Esophagus squamous epithelium (tissue), 4 donors: ENCODE measurements around the gene RPN2.

ENCODE experiments used
- POLR2A ChIP-seq, 4 donors: fragments of 450-650 bp; IDR thresholded peaks; one replicate each; pipeline ENCODE4 v1.6.1; 2017; ENCODE audit warnings: antibody characterized with exemption in 4 of 4, mild to moderate bottlenecking in 4 of 4, moderate library complexity in 3 of 4
- TF ChIP-seq, protein P1 (sequence below), 6 experiments: fragments of 450-650 bp in 4 of 6; fragments of 200-600 bp in 2 of 6; sonication (generic) in 2 of 6; IDR thresholded peaks; one replicate each; pipeline ENCODE4 v1.5.1; 2016 to 2019; ENCODE audit warnings: antibody characterized with exemption in 6 of 6, mild to moderate bottlenecking in 4 of 6, moderate library complexity in 4 of 6

DNA sequence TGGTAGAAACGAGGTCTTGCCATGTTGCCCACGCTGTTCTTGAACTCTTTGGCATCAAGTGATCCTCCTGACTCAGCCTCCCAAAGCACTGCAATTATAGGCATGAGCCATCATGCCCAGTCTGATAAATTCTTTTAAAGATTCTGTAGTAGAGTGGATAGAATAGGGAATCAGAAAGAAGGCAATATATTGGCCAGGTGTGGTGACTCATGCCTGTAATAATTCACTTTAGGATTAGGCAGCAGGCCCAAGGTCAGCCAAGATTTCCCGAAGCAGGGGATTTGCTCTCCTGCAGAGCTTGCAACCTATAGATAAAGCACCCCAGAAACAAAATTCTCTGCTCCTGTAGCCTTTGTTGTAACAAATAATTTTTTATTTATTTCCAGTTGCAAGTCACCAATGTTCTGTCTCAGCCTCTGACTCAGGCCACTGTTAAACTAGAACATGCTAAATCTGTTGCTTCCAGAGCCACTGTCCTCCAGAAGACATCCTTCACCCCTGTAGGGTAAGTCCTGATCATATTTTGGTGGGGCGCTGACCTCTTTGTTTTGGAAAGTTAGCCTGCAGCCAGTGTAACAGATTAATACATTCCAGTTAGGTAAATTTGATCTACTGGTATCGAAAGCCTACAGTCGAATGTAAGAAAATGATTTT is 30.7 kb downstream of the RPN2 start:
- TF ChIP-seq, protein P1, sequence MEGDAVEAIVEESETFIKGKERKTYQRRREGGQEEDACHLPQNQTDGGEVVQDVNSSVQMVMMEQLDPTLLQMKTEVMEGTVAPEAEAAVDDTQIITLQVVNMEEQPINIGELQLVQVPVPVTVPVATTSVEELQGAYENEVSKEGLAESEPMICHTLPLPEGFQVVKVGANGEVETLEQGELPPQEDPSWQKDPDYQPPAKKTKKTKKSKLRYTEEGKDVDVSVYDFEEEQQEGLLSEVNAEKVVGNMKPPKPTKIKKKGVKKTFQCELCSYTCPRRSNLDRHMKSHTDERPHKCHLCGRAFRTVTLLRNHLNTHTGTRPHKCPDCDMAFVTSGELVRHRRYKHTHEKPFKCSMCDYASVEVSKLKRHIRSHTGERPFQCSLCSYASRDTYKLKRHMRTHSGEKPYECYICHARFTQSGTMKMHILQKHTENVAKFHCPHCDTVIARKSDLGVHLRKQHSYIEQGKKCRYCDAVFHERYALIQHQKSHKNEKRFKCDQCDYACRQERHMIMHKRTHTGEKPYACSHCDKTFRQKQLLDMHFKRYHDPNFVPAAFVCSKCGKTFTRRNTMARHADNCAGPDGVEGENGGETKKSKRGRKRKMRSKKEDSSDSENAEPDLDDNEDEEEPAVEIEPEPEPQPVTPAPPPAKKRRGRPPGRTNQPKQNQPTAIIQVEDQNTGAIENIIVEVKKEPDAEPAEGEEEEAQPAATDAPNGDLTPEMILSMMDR (IDR thresholded peaks at IDR 0.05): no peak
- TF ChIP-seq POLR2A (IDR thresholded peaks at IDR 0.05): no peak
